Thoracic aorta (tissue), 2 donors: ENCODE data around the gene CAPN10. TPM values are rescaled to one million over a fixed set of nuclear protein-coding genes. Genes with fewer than 3 reads are reported as not detected.

Experiments
- ATAC-seq: fragments of 150-250 bp; one replicate; pipeline ENCODE4 v1.8.0; 2017; ENCODE audit warnings: low read depth; ENCODE audit not compliant: insufficient number of reproducible peaks, low FRiP score
- DNase-seq: peaks from one replicate; pipeline ENCODE4 v3.0.0-alpha.2; 2020; ENCODE audit warnings: low spot score
- H3K27ac ChIP-seq, 2 donors: fragments of 200-600 bp; sonication (generic); 1 replicate in 1 of 2; 2 replicates in 1 of 2; pipeline ENCODE4 v1.5.1; 2016; ENCODE audit warnings: mild to moderate bottlenecking in 2 of 2, moderate library complexity in 2 of 2
- H3K27me3 ChIP-seq: fragments of 200-600 bp; sonication (generic); replicated peaks from 2 replicates; pipeline ENCODE4 v1.6.0; 2016; ENCODE audit warnings: mild to moderate bottlenecking; ENCODE audit not compliant: insufficient read depth
- H3K36me3 ChIP-seq: fragments of 200-600 bp; sonication (generic); one replicate; pipeline ENCODE4 v1.5.1; 2016
- H3K4me1 ChIP-seq, 2 donors: fragments of 200-600 bp; sonication (generic); 1 replicate in 1 of 2; 2 replicates in 1 of 2; pipeline versions ENCODE4 v1.5.1 to v1.6.0; 2016; ENCODE audit warnings: low read depth in 2 of 2, mild to moderate bottlenecking in 1 of 2; ENCODE audit not compliant: control insufficient read depth in 1 of 2
- H3K4me3 ChIP-seq: fragments of 200-600 bp; sonication (generic); 2 replicates; pipeline ENCODE4 v1.5.1; 2016; ENCODE audit warnings: mild to moderate bottlenecking
- H3K9me3 ChIP-seq: fragments of 200-600 bp; sonication (generic); 2 replicates; pipeline ENCODE4 v1.5.1; 2016
- total RNA-seq, 2 donors: library from RNA; depleted of rRNA; stranded (reverse); fragments of >200 nt; gene quantifications; one replicate each; pipeline versions ENCODE4 v1.1.0 to v1.2.3, GENCODE V29; 2016
- TF ChIP-seq, protein P1 (sequence below): fragments of 200-600 bp; sonication (generic); IDR thresholded peaks from one replicate; pipeline ENCODE4 v1.5.1; 2019; ENCODE audit warnings: antibody characterized with exemption

CAPN10 gene
- total RNA-seq, 2 donors from 2014 or later, result 33.3 to 38.2 TPM

GRCh38 chr2:240628808-240629618 is 42.5 kb downstream of the CAPN10 start:
- ATAC-seq, result no peak
- Histone ChIP-seq H3K4me3 (no peak overlapping the region), H3K27me3 (no peaks in the 10 kb centered on the region), H3K4me1 (no peaks in the 10 kb centered on the region), H3K27ac (no peak overlapping the region), H3K36me3 (no peaks in the 10 kb centered on the region), H3K9me3 (no peaks in the 10 kb centered on the region)
- TF ChIP-seq, protein P1, sequence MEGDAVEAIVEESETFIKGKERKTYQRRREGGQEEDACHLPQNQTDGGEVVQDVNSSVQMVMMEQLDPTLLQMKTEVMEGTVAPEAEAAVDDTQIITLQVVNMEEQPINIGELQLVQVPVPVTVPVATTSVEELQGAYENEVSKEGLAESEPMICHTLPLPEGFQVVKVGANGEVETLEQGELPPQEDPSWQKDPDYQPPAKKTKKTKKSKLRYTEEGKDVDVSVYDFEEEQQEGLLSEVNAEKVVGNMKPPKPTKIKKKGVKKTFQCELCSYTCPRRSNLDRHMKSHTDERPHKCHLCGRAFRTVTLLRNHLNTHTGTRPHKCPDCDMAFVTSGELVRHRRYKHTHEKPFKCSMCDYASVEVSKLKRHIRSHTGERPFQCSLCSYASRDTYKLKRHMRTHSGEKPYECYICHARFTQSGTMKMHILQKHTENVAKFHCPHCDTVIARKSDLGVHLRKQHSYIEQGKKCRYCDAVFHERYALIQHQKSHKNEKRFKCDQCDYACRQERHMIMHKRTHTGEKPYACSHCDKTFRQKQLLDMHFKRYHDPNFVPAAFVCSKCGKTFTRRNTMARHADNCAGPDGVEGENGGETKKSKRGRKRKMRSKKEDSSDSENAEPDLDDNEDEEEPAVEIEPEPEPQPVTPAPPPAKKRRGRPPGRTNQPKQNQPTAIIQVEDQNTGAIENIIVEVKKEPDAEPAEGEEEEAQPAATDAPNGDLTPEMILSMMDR, result no peak
- no peak for DNase-seq

GRCh38 chr2:240629619-240629967 is 43.1 kb downstream of the CAPN10 start:
- TF ChIP-seq, protein P1, result no peak
- Histone ChIP-seq H3K27me3 (no peaks in the 10 kb centered on the region), H3K27ac (no peak overlapping the region), H3K4me1 (no peaks in the 10 kb centered on the region), H3K9me3 (no peaks in the 10 kb centered on the region), H3K36me3 (no peaks in the 10 kb centered on the region), H3K4me3 (no peak overlapping the region)
- ATAC-seq (no peak), DNase-seq (no peak)

GRCh38 chr2:240629968-240630770 is 43.6 kb downstream of the CAPN10 start:
- no peak overlapping the region for H3K4me3 ChIP-seq
- DNase-seq, result no peak
- H3K27me3 ChIP-seq, result no peaks in the 10 kb centered on the region
- H3K4me1 ChIP-seq, result no peaks in the 10 kb centered on the region
- no peaks in the 10 kb centered on the region for H3K9me3 ChIP-seq
- H3K27ac ChIP-seq, result no peak overlapping the region
- H3K36me3 ChIP-seq, result no peaks in the 10 kb centered on the region
- TF ChIP-seq, protein P1, result no peak
- no peak for ATAC-seq

- ATAC-seq (no peak), DNase-seq (no peak)
- Histone ChIP-seq H3K27me3 (no peaks in the 10 kb centered on the region), H3K27ac (no peak overlapping the region), H3K4me3 (no peak overlapping the region), H3K4me1 (no peaks in the 10 kb centered on the region), H3K9me3 (no peaks in the 10 kb centered on the region), H3K36me3 (no peaks in the 10 kb centered on the region)
- TF ChIP-seq, protein P1, result no peak
Observed at GRCh38 chr2:240630771-240631547, 44.4 kb downstream of the CAPN10 start.
